Pancreas (tissue), 10 donors: ENCODE measurements around the gene CDK14. TPM values are rescaled to one million over a fixed set of nuclear protein-coding genes. Genes with fewer than 3 reads are reported as not detected.

ENCODE experiments used
- ATAC-seq, 4 donors: fragments of 200-7000 bp; cut with Tn5 transposase; one replicate each; pipeline versions ENCODE4 v1.8.0 to v1.9.1; 2020; ENCODE audit warnings: mild to moderate bottlenecking in 4 of 4, moderate library complexity in 4 of 4
- DNase-seq, 6 donors: peaks; one replicate each; pipeline ENCODE4 v3.0.0-alpha.2; 2020
- FAIRE-seq: peaks from 2 replicates; lab custom pipeline; 2012; peaks lifted over from hg19 to GRCh38; lab: Jason Lieb, UNC
- H3K27ac ChIP-seq, 4 donors: fragments of 200-600 bp; sonication (generic); 1 replicate in 3 of 4; 2 replicates in 1 of 4; pipeline versions ENCODE4 v1.5.0 to v1.8.0; 2020
- H3K27me3 ChIP-seq, 4 donors: fragments of 200-600 bp; one replicate each; pipeline ENCODE4 v1.8.0; 2021
- H3K36me3 ChIP-seq, 3 donors: fragments of 200-600 bp; sonication (generic) in 1 of 3; one replicate each; pipeline versions ENCODE4 v1.5.0 to v1.8.0; 2020 to 2021
- H3K4me1 ChIP-seq, 3 donors: fragments of 200-600 bp; one replicate each; pipeline ENCODE4 v1.8.0; 2021
- H3K4me3 ChIP-seq, 4 donors: fragments of 200-600 bp; sonication (generic) in 2 of 4; one replicate each; pipeline versions ENCODE4 v1.5.0 to v1.8.0; 2020 to 2021
- H3K9me3 ChIP-seq, 4 donors: fragments of 200-600 bp; one replicate each; pipeline ENCODE4 v1.8.0; 2021
- CTCF ChIP-seq, 4 donors: fragments of 200-600 bp; sonication (generic) in 3 of 4; IDR thresholded peaks; one replicate each; pipeline versions ENCODE4 v1.5.0 to v1.8.0; 2021; ENCODE audit warnings: antibody characterized with exemption in 4 of 4
- WGBS, 2 donors: extraction: QIAGEN DNeasy Blood & Tissue Kit; methylation state at CpG; one replicate each; pipeline ENCODE4 v1.1.7; 2013; 5-methylcytosine and 5-hydroxymethylcytosine counted together
- intact Hi-C, 3 donors: fragments of 100-400 bp; cut with DNase I; formaldehyde crosslinking; loops; one replicate each; pipeline versions ENCODE4 v1.11.1 to v1.14.2; 2022
- polyA plus RNA-seq, 2 donors: library from polyadenylated mRNA; stranded (reverse); fragments of 200-250 nt; gene quantifications; one replicate each; pipeline ENCODE4 v1.2.3, GENCODE V29; 2013
- total RNA-seq, 6 donors: library from RNA; stranded (reverse); fragmentation: NEBNext Ultra II Directional in 4 of 6; extraction: Animal tissue kit (Norgen Biotek cat#: 25700) in 4 of 6; gene quantifications; one replicate each; pipeline versions ENCODE4 v1.2.1 to v1.2.4, GENCODE V29; 2021 to 2023
- donor health status: healthy with polysubstance abuse.
- donor health status: DM: no; HTN: no; CAD: no; lungs with moderate emphysema.
- donor health status: DM: no; HTN: no; CAD: no.
- donor health status: control.
- donor health status: control.
- donor health status: Bipolar disorder and iron deficiency.
- donor health status: DM: yes; HTN: yes; CAD: no.
- donor health status: DM: no; HTN: no; CAD: no.
- donor health status: DM: no; HTN: no; CAD: no.
- donor health status: DM: yes; HTN: yes; CAD: no.

Gene CDK14
- total and polyA plus RNA-seq, 8 donors, result 4.5 to 48.3 (median 24.7) TPM

GRCh38 chr7:90877201-90877600 is 281.1 kb downstream of the CDK14 start:
- no peak for ATAC-seq
- 45 to 47% methylated on average over 2 of the region's 2 CpGs for WGBS, 2 donors
- Histone ChIP-seq H3K9me3 (no peaks in the 10 kb centered on the region), H3K27me3 (no peaks in the 10 kb centered on the region), H3K4me1 (no peaks in the 10 kb centered on the region), H3K4me3 (no peak overlapping the region), H3K36me3 (no peaks in the 10 kb centered on the region), H3K27ac (no peak overlapping the region)
- FAIRE-seq, result no peak
- no peak for DNase-seq
- intact Hi-C loops, result no loop called here
- TF ChIP-seq CTCF (IDR thresholded peaks at IDR 0.05), result no peak

GRCh38 chr7:90879924-90880323 is 283.8 kb downstream of the CDK14 start:
- no peak overlapping the region for H3K4me3 ChIP-seq
- intact Hi-C loops, result no loop called here
- FAIRE-seq, result no peak
- ATAC-seq, result no peak
- no peaks in the 10 kb centered on the region for H3K9me3 ChIP-seq
- WGBS, 2 donors, result 96 to 100% methylated on average over 3 of the region's 3 CpGs
- H3K36me3 ChIP-seq, result no peaks in the 10 kb centered on the region
- H3K4me1 ChIP-seq, result no peaks in the 10 kb centered on the region
- no peak overlapping the region for H3K27ac ChIP-seq
- no peaks in the 10 kb centered on the region for H3K27me3 ChIP-seq
- TF ChIP-seq CTCF (IDR thresholded peaks at IDR 0.05), result no peak
- no peak for DNase-seq

GRCh38 chr7:90886416-90886815 is 290.3 kb downstream of the CDK14 start:
- H3K27ac ChIP-seq, result no peak overlapping the region
- H3K36me3 ChIP-seq, result no peaks in the 10 kb centered on the region
- intact Hi-C loops, result no loop called here
- FAIRE-seq (no peak), ATAC-seq (no peak), DNase-seq (no peak)
- H3K4me3 ChIP-seq, result no peak overlapping the region
- no peaks in the 10 kb centered on the region for H3K27me3 ChIP-seq
- WGBS, 2 donors, result 96 to 99% methylated on average over 2 of the region's 2 CpGs
- no peak for TF ChIP-seq CTCF (IDR thresholded peaks at IDR 0.05)
- no peaks in the 10 kb centered on the region for H3K9me3 ChIP-seq
- no peaks in the 10 kb centered on the region for H3K4me1 ChIP-seq

- FAIRE-seq (no peak), DNase-seq (no peak), ATAC-seq (no peak)
- H3K27me3 ChIP-seq, result no peaks in the 10 kb centered on the region
- H3K4me1 ChIP-seq, result no peaks in the 10 kb centered on the region
- no peaks in the 10 kb centered on the region for H3K36me3 ChIP-seq
- H3K9me3 ChIP-seq, result no peaks in the 10 kb centered on the region
- no peak overlapping the region for H3K27ac ChIP-seq
- WGBS, 2 donors, result 68 to 74% methylated on average over 2 of the region's 2 CpGs
- H3K4me3 ChIP-seq, result no peak overlapping the region
- intact Hi-C loops, result no loop called here
- no peak for TF ChIP-seq CTCF (IDR thresholded peaks at IDR 0.05)
Measured at GRCh38 chr7:90889210-90889609, 293.1 kb downstream of the CDK14 start.

- Histone ChIP-seq H3K4me1 (no peaks in the 10 kb centered on the region), H3K36me3 (no peaks in the 10 kb centered on the region), H3K4me3 (no peak overlapping the region), H3K9me3 (no peaks in the 10 kb centered on the region), H3K27me3 (no peaks in the 10 kb centered on the region), H3K27ac (no peak overlapping the region)
- intact Hi-C loops, result no loop called here
- FAIRE-seq (no peak), DNase-seq (no peak), ATAC-seq (no peak)
- WGBS, 2 donors, result 94 to 96% methylated on average over 1 of the region's 1 CpG
- no peak for TF ChIP-seq CTCF (IDR thresholded peaks at IDR 0.05)
Measured at GRCh38 chr7:90889644-90890043, 293.5 kb downstream of the CDK14 start.
